ENCODE data around the gene POLDIP2.
A peak's percentile ranks its signal among the peaks of the same experiment; 100 is the strongest.
"Not testable (repeated sequence)": the region's sequence is repeated elsewhere in the genome, so short reads cannot be mapped to it uniquely, and the experiment has no call there.

POLDIP2 gene

GRCh38 chr17:28364665-28365363 lies 7.5 kb upstream of the POLDIP2 start, which contains the start of gene SEBOX:
TSS of gene SEBOX (minus strand) at chr17:28365199. CDS start at chr17:28365151, 48 bp downstream.
- DNase-seq = no peak

- DNase-seq = no peak
Measured at GRCh38 chr17:28363776-28364650, 6.7 kb upstream of the POLDIP2 start.

- DNase-seq = no peak
Measured at GRCh38 chr17:28363186-28363585, 5.9 kb upstream of the POLDIP2 start.

- no peak for DNase-seq
Measured at GRCh38 chr17:28357901-28358197, 522 bp upstream of the POLDIP2 start.

- no peak for DNase-seq
Measured at GRCh38 chr17:28350271-28350670, 7.1 kb downstream of the POLDIP2 start.

GRCh38 chr17:28348979-28349378 lies 8.3 kb downstream of the POLDIP2 start:
- no peak for DNase-seq

GRCh38 chr17:28347261-28347891 lies 10.0 kb downstream of the POLDIP2 start:
- DNase-seq = no peak

GRCh38 chr17:28346746-28347246 lies 10.5 kb downstream of the POLDIP2 start:
- DNase-seq = no peak

GRCh38 chr17:28346199-28346580 lies 11.1 kb downstream of the POLDIP2 start:
- no peak for DNase-seq

GRCh38 chr17:28345419-28346198 lies 11.7 kb downstream of the POLDIP2 start:
- DNase-seq = no peak

- DNase-seq = no peak
Measured at GRCh38 chr17:28344435-28344901, 12.9 kb downstream of the POLDIP2 start.

- no peak for DNase-seq
Measured at GRCh38 chr17:28344011-28344410, 13.3 kb downstream of the POLDIP2 start.

GRCh38 chr17:28343491-28343932 lies 13.8 kb downstream of the POLDIP2 start:
- DNase-seq = no peak

- no peak for DNase-seq
Measured at GRCh38 chr17:28342313-28342712, 15.0 kb downstream of the POLDIP2 start.

- no peak for DNase-seq
Measured at GRCh38 chr17:28341516-28341915, 15.8 kb downstream of the POLDIP2 start.

- DNase-seq = no peak
Measured at GRCh38 chr17:28340374-28340773, 17.0 kb downstream of the POLDIP2 start.

GRCh38 chr17:28339431-28339830 lies 17.9 kb downstream of the POLDIP2 start:
- no peak for DNase-seq

- DNase-seq = not testable (repeated sequence)
Measured at GRCh38 chr17:28338769-28339212, 18.5 kb downstream of the POLDIP2 start.

- no peak for DNase-seq
Measured at GRCh38 chr17:28338056-28338768, 19.1 kb downstream of the POLDIP2 start.

GRCh38 chr17:28335959-28336871 lies 21.1 kb downstream of the POLDIP2 start:
- peak; percentile 59 for DNase-seq
